ENCODE measurements around the gene TSPAN33.
"Not testable (repeated sequence)": the region's sequence is repeated elsewhere in the genome, so short reads cannot be mapped to it uniquely, and the experiment has no call there.

TSPAN33 gene

DNA sequence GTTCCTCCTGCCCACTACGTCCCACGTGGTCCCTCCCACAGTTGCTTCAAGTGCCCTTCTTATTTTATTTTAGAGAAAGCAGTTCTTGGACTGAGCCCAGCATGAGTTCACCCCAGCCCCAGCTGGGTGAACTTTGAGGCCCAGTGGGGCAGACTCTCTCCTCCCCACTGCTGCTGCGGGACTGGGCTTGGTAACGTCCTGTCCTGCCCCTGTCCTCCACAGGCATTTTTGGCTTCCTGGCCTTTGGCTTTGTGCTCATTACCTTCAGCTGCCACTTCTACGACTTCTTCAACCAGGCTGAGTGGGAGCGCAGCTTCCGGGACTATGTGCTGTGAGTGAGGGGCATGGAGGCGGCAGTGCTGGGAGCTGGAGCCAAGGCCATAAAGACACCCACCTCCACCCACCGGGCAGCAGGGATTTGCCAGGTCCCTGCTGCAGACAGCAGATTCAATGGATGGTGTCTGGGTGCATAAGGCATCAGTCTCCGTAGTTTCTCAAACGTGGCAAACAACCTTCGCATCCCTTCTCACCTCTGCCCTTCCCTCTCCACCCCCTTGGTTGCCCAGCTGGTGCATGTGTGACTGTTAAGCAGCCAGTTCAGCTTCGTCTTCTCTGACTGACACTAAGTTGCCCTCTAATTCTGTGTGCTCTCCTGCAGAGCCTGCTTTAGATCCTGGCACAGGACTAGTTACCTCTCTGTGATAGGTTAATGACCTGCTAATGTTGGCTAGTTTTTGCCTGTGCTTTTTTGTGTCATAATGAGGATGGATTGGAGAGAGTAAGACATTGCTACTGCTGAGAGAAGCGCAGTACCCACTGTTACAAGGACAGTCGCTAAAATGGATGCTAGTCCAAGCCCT lies 64.8 kb downstream of the TSPAN33 start:
- DNase-seq (ENCODE audit: low read depth) = no peak

DNA sequence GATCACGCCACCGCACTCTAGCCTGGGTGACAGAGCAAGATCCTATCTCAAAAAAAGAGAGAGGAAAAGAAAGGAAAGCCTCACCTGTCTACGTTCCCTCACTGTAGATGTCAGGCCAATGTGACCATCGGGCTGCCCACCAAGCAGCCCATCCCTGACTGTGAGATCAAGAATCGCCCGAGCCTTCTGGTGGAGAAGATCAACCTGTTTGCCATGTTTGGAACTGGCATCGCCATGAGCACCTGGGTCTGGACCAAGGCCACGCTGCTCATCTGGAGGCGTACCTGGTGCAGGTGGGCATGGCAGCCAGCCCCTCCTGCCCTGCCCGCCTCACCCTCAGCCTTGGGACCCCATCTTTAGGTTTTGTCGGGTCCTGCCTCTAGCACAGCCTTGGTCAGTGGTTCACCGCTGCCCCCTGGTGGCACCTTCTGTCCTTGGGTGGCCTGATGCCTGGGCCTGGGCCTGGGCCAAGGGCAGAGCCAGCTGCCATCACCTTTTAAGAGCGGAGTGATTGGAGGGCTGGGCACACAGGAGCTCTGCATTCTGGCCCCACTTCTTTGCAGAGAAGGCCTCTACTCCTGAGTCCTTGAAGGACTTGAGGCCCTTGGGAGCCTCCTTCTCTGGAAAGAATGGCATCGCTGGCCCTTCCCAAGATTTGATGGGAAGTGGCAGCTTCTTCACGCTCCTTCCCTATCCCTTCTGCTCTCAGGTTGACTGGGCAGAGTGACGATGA lies 65.9 kb downstream of the TSPAN33 start:
- peak; percentile 60 for DNase-seq (ENCODE audit: low read depth)

DNA sequence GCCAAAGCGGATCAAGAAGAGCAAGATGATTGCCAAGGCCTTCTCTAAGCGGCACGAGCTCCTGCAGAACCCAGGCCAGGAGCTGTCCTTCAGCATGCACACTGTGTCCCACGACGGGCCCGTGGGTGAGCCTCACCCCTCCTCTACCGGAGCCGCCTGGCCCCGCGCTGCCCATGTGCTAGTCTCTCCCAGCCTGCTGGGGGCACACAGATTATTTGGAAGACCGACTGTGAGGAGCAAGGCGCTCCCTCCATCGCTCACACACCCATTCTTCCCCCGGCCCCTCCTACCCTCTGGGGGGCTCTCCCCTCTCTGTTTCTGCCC lies 66.4 kb downstream of the TSPAN33 start:
- DNase-seq (ENCODE audit: low read depth) = no peak

DNA sequence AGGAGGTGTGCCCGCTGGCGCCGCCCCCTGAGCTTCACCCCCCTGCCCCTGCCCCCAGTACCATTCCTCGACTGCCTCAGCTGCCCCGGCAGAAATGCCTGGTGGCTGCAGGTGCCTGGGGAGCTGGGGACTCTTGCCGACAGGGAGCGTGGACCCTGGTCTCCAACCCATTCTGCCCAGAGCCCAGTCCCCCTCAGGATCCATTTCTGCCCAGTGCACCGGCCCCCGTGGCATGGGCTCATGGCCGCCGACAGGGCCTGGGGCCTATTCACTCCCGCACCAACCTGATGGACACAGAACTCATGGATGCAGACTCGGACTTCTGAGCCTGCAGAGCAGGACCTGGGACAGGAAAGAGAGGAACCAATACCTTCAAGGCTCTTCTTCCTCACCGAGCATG lies 67.6 kb downstream of the TSPAN33 start:
- DNase-seq (ENCODE audit: low read depth) = no peak

DNA sequence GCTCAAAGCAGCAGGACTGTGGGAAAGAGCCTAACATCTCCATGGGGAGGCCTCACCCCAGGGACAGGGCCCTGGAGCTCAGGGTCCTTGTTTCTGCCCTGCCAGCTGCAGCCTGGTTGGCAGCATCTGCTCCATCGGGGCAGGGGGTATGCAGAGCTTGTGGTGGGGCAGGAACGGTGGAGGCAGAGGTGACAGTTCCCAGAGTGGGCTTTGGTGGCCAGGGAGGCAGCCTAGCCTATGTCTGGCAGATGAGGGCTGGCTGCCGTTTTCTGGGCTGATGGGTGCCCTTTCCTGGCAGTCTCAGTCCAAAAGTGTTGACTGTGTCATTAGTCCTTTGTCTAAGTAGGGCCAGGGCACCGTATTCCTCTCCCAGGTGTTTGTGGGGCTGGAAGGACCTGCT lies 68.1 kb downstream of the TSPAN33 start:
- no peak for DNase-seq (ENCODE audit: low read depth)

DNA sequence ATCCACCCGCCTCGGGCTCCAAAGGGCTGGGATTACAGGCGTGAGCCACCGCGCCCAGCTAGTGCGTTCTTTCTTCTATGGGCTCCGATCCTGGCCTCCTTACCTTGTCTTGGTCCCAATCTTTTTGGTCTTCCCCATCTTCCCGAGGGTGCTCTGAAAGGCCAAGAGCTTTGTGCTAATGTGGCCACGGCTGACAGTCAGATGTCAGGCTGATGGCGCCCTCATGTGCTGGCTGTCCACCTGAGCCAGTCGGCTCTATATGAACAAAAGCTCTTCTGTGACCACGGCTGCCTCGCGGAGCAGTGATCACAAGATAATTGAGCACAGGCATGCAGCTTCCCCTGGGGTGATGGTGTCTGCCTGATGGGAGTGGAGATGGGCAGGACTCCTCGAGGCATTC lies 69.3 kb downstream of the TSPAN33 start:
- no peak for DNase-seq (ENCODE audit: low read depth)

DNA sequence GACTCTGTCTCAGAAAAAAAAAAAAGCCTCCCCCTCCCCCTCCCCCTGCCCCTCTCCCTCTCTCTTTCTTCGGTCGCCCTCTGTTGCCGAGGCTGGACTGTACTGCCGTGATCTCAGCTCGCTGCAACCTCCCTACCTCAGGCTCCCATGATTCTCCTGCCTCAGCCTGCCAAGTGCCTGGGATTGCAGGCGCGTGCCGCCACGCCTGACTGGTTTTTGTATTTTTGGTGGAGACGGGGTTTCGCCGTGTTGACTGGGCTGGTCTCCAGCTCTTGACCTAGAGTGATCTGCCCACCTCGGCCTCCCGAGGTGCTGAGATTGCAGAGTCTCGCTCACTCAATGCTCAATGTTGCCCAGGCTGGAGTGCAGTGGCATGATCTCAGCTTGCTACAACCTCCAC lies 71.2 kb downstream of the TSPAN33 start:
- DNase-seq (ENCODE audit: low read depth) = not testable (repeated sequence)

DNA sequence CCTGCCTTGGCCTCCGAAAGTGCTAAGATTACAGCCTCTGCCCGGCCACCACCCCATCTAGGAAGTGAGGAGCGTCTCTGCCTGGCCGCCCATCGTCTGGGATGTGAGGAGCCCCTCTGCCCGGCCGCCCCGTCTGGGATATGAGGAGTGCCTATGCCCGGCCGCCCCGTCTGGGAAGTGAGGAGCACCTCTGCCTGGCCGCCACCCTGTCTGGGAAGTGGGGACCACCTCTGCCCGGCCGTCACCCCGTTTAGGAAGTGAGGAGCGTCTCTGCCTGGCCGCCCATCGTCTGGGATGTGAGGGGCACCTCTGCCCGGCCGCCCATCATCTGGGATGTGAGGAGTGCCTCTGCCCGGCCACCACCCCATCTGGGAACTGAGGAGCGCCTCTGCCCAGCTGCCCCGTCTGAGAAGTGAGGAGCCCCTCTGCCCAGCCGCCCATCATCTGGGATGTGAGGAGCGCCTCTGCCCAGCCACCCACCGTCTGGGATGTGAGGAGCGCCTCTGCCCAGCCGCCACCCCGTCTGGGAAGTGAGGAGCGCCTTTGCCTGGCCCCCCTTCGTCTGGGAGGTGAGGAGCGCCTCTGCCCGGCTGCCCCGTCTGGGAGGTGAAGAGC lies 71.7 kb downstream of the TSPAN33 start:
- not testable (repeated sequence) for DNase-seq (ENCODE audit: low read depth)

DNA sequence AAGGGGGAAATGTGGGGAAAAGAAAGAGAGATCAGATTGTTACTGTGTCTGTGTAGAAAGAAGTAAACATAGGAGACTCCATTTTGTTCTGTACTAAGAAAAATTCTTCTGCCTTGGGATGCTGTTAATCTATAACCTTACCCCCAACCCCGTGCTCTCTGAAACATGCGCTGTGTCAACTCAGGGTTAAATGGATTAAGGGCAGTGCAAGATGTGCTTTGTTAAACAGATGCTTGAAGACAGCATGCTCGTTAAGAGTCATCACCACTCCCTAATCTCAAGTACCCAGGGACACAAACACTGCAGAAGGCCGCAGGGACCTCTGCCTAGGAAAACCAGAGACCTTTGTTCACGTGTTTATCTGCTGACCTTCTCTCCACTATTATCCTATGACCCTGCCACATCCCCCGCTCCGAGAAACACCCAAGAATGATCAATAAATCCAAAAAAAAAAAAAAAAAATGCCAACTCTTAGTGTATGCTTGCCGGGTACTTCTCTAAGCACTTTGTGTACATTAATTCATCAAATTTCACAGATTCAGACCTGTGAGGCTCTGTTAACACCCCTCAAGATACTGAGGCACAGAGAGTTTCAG lies 72.4 kb downstream of the TSPAN33 start:
- DNase-seq (ENCODE audit: low read depth) = not testable (repeated sequence)

DNA sequence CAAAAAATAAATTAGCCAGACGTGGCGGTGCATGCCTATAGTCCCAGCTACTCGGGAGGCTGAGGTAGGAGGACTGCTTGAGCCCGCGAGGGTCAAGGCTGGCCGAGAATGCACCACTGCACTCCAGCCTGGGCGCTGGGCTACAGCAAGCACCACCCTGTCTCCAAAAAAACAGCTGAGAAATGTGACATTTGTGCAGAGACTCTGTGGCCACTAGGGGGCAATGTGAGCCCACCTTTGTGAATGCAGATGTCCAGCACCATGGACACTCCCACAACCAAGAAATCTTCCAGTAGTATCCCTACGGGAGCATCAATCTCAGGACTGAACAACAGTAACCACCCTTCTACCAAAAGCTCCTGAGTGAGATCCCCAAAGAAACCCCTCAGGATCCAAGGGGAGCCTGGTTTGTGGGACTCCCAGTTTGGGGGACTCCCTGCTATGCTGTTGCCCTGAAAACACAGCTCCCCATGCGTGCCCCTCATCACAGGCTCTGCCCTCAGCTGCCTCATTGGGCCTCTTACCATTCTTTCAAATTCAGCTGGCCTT lies 74.1 kb downstream of the TSPAN33 start:
- peak; percentile 71 for DNase-seq (ENCODE audit: low read depth)

DNA sequence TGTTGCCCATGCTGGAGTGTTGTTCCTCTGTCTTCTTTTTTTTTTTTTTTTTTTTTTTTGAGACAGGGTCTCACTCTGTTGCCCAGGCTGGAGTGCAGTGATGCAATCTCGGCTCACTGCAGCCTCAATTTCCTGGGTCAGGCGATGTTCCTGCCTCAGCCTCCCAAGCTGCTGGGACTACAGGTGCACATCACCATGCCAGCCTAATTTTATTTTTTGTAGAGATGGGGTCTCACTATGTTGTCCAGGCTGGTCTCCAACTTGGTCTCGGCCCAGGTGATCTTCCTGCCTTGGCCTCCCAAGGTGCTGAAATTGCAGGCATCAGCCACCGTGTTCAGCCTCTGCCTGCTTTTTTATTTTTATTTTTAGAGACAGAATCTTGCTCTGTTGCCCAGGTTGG lies 74.7 kb downstream of the TSPAN33 start:
- DNase-seq (ENCODE audit: low read depth) = not testable (repeated sequence)
